CD4-positive, alpha-beta T cell treated with Interleukin-4 for 4 hours (primary cell): ENCODE data around the gene PTCRA.
A peak's percentile ranks its signal among the peaks of the same experiment; 100 is the strongest.
"Not testable (repeated sequence)": the region's sequence is repeated elsewhere in the genome, so short reads cannot be mapped to it uniquely, and the experiment has no call there.

ENCODE experiments used
- DNase-seq: peaks from one replicate; pipeline ENCODE4 v3.0.0-alpha.2; 2020

PTCRA gene

GRCh38 chr6:42942444-42942843 is 26.6 kb downstream of the PTCRA start:
- DNase-seq = no peak

- no peak for DNase-seq
Observed at GRCh38 chr6:42947950-42948349, 32.1 kb downstream of the PTCRA start.

- DNase-seq = no peak
Observed at GRCh38 chr6:42952389-42952788, 36.5 kb downstream of the PTCRA start.

GRCh38 chr6:42954405-42954804 is 38.6 kb downstream of the PTCRA start:
- not testable (repeated sequence) for DNase-seq

GRCh38 chr6:42958125-42958524 is 42.3 kb downstream of the PTCRA start:
- no peak for DNase-seq

- no peak for DNase-seq
Observed at GRCh38 chr6:42959917-42960242, 44.0 kb downstream of the PTCRA start.

GRCh38 chr6:42960243-42961019 is 44.6 kb downstream of the PTCRA start, which contains the start of gene GNMT:
Gene GNMT (plus strand): TSS chr6:42960754. CDS start chr6:42960768, 14 bp downstream.
- no peak for DNase-seq

- no peak for DNase-seq
Observed at GRCh38 chr6:42961020-42961470, 45.2 kb downstream of the PTCRA start.

GRCh38 chr6:42962096-42962495 is 46.2 kb downstream of the PTCRA start:
- DNase-seq = no peak

- DNase-seq = no peak
Observed at GRCh38 chr6:42962502-42963178, 46.8 kb downstream of the PTCRA start.

- DNase-seq = no peak
Observed at GRCh38 chr6:42963179-42963854, 47.5 kb downstream of the PTCRA start.

- DNase-seq = peak; percentile 31
Observed at GRCh38 chr6:42963855-42964605, 48.2 kb downstream of the PTCRA start.

GRCh38 chr6:42966571-42966970 is 50.7 kb downstream of the PTCRA start:
- DNase-seq = no peak

GRCh38 chr6:42967228-42967627 is 51.4 kb downstream of the PTCRA start:
- no peak for DNase-seq

- DNase-seq = no peak
Observed at GRCh38 chr6:42968126-42968701, 52.4 kb downstream of the PTCRA start.

GRCh38 chr6:42968783-42969182 is 52.9 kb downstream of the PTCRA start:
- DNase-seq = no peak

- no peak for DNase-seq
Observed at GRCh38 chr6:42969431-42969830, 53.6 kb downstream of the PTCRA start.

- DNase-seq = no peak
Observed at GRCh38 chr6:42969934-42970333, 54.1 kb downstream of the PTCRA start.

GRCh38 chr6:42970871-42971612 is 55.2 kb downstream of the PTCRA start:
- DNase-seq = no peak

- DNase-seq = no peak
Observed at GRCh38 chr6:42971746-42972327, 56.0 kb downstream of the PTCRA start.

GRCh38 chr6:42973926-42974325 is 58.1 kb downstream of the PTCRA start:
- no peak for DNase-seq
